ENCODE results near the gene PTPN18. TPM values are rescaled to one million over a fixed set of nuclear protein-coding genes. Genes with fewer than 3 reads are reported as not detected.
A peak's percentile ranks its signal among the peaks of the same experiment; 100 is the strongest.

Gene PTPN18
- total RNA-seq, 1 experiment from 2014 or later, result 16.3 TPM

GRCh38 chr2:130344578-130344977 lies 11.3 kb upstream of the PTPN18 start:
- Histone ChIP-seq H2AFZ (ENCODE audit: low read length) (no peak overlapping the region), H3K23me2 (ENCODE audit: insufficient read length, low read depth, low read length, poor library complexity, severe bottlenecking) (peaks cover 5% of the 10 kb centered on the region), H2BK15ac (ENCODE audit: low read depth, low read length) (no peak overlapping the region), H2BK12ac (ENCODE audit: insufficient read length, low read depth, low read length) (no peak overlapping the region), H4K8ac (replicated peaks; ENCODE audit: insufficient read length, low read depth, low read length) (no peak overlapping the region), H3K56ac (ENCODE audit: insufficient read length, low read depth, low read length) (no peak overlapping the region), H3K18ac (ENCODE audit: insufficient read length, low read depth, low read length) (no peak overlapping the region), H2AK5ac (ENCODE audit: insufficient read length, low read length) (no peak overlapping the region), H3K4me1 (ENCODE audit: insufficient read depth, low read length) (0 out of 2 replicates have a peak, but pooled peaks cover 2% of the 10 kb centered on the region), H4K20me1 (ENCODE audit: control insufficient read depth, insufficient read depth, insufficient read length) (no peaks in the 10 kb centered on the region), H2BK5ac (ENCODE audit: insufficient read length, low read length) (no peak overlapping the region), H3K79me2 (ENCODE audit: insufficient read depth, low read length) (no peaks in the 10 kb centered on the region; the same call in 1 of the 2 replicates), H3K27ac (ENCODE audit: insufficient read length, low read depth, low read length) (no peak overlapping the region), H3K14ac (ENCODE audit: insufficient read depth, low read length) (no peak overlapping the region), H3K27me3 (ENCODE audit: insufficient read depth, low read length) (no peaks in the 10 kb centered on the region), H3K4me2 (ENCODE audit: insufficient read depth, insufficient read length, low read length) (no peak overlapping the region), H2BK120ac (ENCODE audit: low read depth, low read length, poor library complexity, severe bottlenecking) (no peak overlapping the region), H3K79me1 (ENCODE audit: insufficient read depth, low read depth, low read length, poor library complexity, severe bottlenecking) (no peaks in the 10 kb centered on the region), H4K5ac (ENCODE audit: insufficient read length, low read depth, low read length) (no peak overlapping the region), H4K91ac (ENCODE audit: insufficient read length, low read depth, low read length) (no peak overlapping the region), H2BK20ac (ENCODE audit: low read depth, low read length, poor library complexity, severe bottlenecking) (no peak overlapping the region), H3K4ac (ENCODE audit: low read depth, low read length) (no peak overlapping the region), H3K23ac (ENCODE audit: insufficient read length, low read depth, low read length) (no peak overlapping the region), H3T11ph (ENCODE audit: low read length) (no peak overlapping the region), H3K9ac (ENCODE audit: extremely low read depth, insufficient read length, low read length) (no peak overlapping the region), H3K9me3 (ENCODE audit: control insufficient read depth, low read depth, low read length) (no peaks in the 10 kb centered on the region)
- Mint-ChIP-seq H3K9me3 (no peaks in the 10 kb centered on the region; a peak in 1 of 5 replicates), H3K4me1 (peaks cover 8% of the 10 kb centered on the region in 2 experiments), H3K36me3 (ENCODE audit: insufficient read depth in 1 of 3, low read depth in 3 of 3) (peaks cover 53 to 70% (median 57%) of the 10 kb centered on the region in 3 experiments), H3K27ac (no peak overlapping the region), H3K4me3 (peak overlapping the region; percentile 100), H3K27me3 (ENCODE audit: low read depth) (no peaks in the 10 kb centered on the region)
- no CpG with 5 or more reads among the region's 4 CpGs for WGBS (ENCODE audit: extremely low coverage, insufficient read length, low lambda C conversion rate)
- no peak for TF ChIP-seq CTCF (conservative IDR thresholded peaks at IDR 0.05)
- no peak for DNase-seq
